GM12892 (cell line): ENCODE data around the gene TTC39B.

Source experiments
- POLR2A ChIP-seq: IDR thresholded peaks from 2 replicates; pipeline ENCODE4 v1.6.1; 2011; ENCODE audit warnings: low read depth, low read length, control low read depth
- POLR2AphosphoS5 ChIP-seq: IDR thresholded peaks from 2 replicates; pipeline ENCODE4 v1.6.1; 2011; ENCODE audit warnings: low read depth, low read length, control low read depth
- TAF1 ChIP-seq: IDR thresholded peaks from 2 replicates; pipeline ENCODE4 v1.6.1; 2011; ENCODE audit warnings: low read depth, mild to moderate bottlenecking, control low read depth, low read length, borderline replicate concordance

DNA sequence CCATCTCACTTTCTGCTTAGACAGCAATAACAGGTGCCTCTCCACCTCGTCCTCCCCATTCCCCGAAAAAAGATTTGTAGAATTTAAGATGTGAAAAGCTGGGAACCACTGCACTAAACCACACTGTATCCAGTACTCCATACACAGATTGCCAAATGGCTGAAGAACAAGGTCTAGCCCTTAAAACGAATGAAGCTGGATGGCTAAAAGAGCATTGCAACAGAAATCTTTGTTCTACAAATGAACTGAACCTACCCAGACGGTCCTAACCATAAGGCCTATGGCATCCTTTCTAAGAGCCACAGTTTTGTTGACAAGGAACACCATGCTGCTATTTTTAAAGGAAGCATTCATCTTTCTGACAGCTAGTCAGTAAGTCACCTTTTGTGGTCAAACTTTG is 152.3 kb downstream of the TTC39B start:
- TF ChIP-seq TAF1 = no peak
- no peak for TF ChIP-seq POLR2A
- TF ChIP-seq POLR2AphosphoS5 = no peak
